SK-N-SH treated with all-trans-retinoic acid at 6 μM for 48 hours (cell line): ENCODE measurements around the gene AFAP1.

Source experiments
- BACH2 ChIP-seq: fragments of 250-450 bp; sonication (Bioruptor Pico); IDR thresholded peaks from 2 replicates; pipeline ENCODE4 v1.9.0; 2021; ENCODE audit warnings: mild to moderate bottlenecking, borderline replicate concordance
- CSDC2 ChIP-seq: fragments of 250-450 bp; sonication (Bioruptor Pico); IDR thresholded peaks from 2 replicates; pipeline ENCODE4 v1.5.0; 2020; ENCODE audit warnings: mild to moderate bottlenecking, moderate library complexity
- SNAI2 ChIP-seq: fragments of 250-450 bp; sonication (Bioruptor Pico); IDR thresholded peaks from 2 replicates; pipeline ENCODE4 v1.5.0; 2020; ENCODE audit warnings: mild to moderate bottlenecking, moderate library complexity
- TCF4 ChIP-seq: fragments of 250-450 bp; sonication (Bioruptor Pico); IDR thresholded peaks from 2 replicates; pipeline ENCODE4 v1.8.0; 2021; ENCODE audit warnings: mild to moderate bottlenecking, moderate library complexity, borderline replicate concordance
- TOX ChIP-seq: fragments of 250-450 bp; sonication (Bioruptor Pico); IDR thresholded peaks from 2 replicates; pipeline ENCODE4 v1.8.0; 2021; ENCODE audit warnings: mild to moderate bottlenecking, moderate library complexity, borderline replicate concordance
- ZC3H10 ChIP-seq: fragments of 250-450 bp; sonication (Bioruptor Pico); IDR thresholded peaks from 2 replicates; pipeline ENCODE4 v1.5.1; 2021; ENCODE audit warnings: mild to moderate bottlenecking, moderate library complexity
- ZFP3 ChIP-seq: fragments of 250-450 bp; sonication (Bioruptor Pico); IDR thresholded peaks from 2 replicates; pipeline ENCODE4 v1.5.0; 2020; ENCODE audit warnings: mild to moderate bottlenecking, moderate library complexity
- ZFP30 ChIP-seq: fragments of 450-650 bp; formaldehyde crosslinking; IDR thresholded peaks from 2 replicates; pipeline ENCODE4 v1.5.0; 2022; ENCODE audit warnings: mild to moderate bottlenecking, moderate library complexity
- ZNF565 ChIP-seq: fragments of 450-650 bp; formaldehyde crosslinking; conservative IDR thresholded peaks from 2 replicates; pipeline ENCODE4 v1.5.0; 2020; ENCODE audit warnings: low read depth, mild to moderate bottlenecking, moderate library complexity
- ZNF8 ChIP-seq: fragments of 450-650 bp; formaldehyde crosslinking; IDR thresholded peaks from 2 replicates; pipeline ENCODE4 v1.5.0; 2020; ENCODE audit warnings: mild to moderate bottlenecking, moderate library complexity
- TF ChIP-seq, protein P1 (sequence below): fragments of 250-450 bp; sonication (Bioruptor Pico); IDR thresholded peaks from 2 replicates; pipeline ENCODE4 v1.5.1; 2021; ENCODE audit warnings: mild to moderate bottlenecking, moderate library complexity
- TF ChIP-seq, protein P2 (sequence below): fragments of 250-450 bp; sonication (Bioruptor Pico); IDR thresholded peaks from 2 replicates; pipeline ENCODE4 v1.5.0; 2020; ENCODE audit warnings: mild to moderate bottlenecking, moderate library complexity
- TF ChIP-seq, protein P3 (sequence below): fragments of 250-450 bp; sonication (Bioruptor Pico); IDR thresholded peaks from 2 replicates; pipeline ENCODE4 v1.8.0; 2021; ENCODE audit warnings: low read depth, mild to moderate bottlenecking, moderate library complexity, borderline replicate concordance

DNA sequence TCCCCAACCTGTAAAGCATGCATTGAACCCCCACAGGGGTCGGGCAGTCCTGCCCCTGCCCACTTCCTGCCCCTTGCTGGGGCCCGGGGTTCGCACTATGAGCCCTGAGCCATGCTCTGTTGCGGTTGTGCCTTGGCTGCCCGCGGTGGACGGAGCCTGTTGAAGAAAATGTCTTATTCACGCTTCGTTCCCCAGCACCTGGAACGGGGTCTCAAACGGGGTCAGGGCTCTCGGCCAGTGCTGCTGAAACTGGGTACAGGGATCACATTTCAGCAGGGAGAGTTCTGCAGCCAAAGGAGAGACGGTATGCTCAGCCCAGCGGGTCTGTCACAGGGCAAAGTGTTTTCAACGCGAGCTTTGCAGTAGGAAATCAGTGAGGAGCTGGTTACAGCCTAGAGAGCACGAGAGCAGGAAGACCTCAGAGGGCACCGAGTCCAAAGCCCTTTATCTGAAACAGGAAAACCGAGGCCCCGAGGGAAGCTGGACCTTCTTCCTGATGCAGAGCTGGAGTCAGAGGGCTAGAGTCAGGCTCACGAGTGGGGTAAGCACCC is 46.3 kb upstream of the AFAP1 start:
- TF ChIP-seq, protein P1, sequence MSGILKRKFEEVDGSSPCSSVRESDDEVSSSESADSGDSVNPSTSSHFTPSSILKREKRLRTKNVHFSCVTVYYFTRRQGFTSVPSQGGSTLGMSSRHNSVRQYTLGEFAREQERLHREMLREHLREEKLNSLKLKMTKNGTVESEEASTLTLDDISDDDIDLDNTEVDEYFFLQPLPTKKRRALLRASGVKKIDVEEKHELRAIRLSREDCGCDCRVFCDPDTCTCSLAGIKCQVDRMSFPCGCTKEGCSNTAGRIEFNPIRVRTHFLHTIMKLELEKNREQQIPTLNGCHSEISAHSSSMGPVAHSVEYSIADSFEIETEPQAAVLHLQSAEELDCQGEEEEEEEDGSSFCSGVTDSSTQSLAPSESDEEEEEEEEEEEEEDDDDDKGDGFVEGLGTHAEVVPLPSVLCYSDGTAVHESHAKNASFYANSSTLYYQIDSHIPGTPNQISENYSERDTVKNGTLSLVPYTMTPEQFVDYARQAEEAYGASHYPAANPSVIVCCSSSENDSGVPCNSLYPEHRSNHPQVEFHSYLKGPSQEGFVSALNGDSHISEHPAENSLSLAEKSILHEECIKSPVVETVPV (CRISPR knock-in tag), result no peak
- no peak for TF ChIP-seq CSDC2 (CRISPR knock-in tag)
- TF ChIP-seq ZFP30 (CRISPR knock-in tag), result no peak
- no peak for TF ChIP-seq ZC3H10 (CRISPR knock-in tag)
- no peak for TF ChIP-seq ZNF8 (CRISPR knock-in tag)
- TF ChIP-seq, protein P2, sequence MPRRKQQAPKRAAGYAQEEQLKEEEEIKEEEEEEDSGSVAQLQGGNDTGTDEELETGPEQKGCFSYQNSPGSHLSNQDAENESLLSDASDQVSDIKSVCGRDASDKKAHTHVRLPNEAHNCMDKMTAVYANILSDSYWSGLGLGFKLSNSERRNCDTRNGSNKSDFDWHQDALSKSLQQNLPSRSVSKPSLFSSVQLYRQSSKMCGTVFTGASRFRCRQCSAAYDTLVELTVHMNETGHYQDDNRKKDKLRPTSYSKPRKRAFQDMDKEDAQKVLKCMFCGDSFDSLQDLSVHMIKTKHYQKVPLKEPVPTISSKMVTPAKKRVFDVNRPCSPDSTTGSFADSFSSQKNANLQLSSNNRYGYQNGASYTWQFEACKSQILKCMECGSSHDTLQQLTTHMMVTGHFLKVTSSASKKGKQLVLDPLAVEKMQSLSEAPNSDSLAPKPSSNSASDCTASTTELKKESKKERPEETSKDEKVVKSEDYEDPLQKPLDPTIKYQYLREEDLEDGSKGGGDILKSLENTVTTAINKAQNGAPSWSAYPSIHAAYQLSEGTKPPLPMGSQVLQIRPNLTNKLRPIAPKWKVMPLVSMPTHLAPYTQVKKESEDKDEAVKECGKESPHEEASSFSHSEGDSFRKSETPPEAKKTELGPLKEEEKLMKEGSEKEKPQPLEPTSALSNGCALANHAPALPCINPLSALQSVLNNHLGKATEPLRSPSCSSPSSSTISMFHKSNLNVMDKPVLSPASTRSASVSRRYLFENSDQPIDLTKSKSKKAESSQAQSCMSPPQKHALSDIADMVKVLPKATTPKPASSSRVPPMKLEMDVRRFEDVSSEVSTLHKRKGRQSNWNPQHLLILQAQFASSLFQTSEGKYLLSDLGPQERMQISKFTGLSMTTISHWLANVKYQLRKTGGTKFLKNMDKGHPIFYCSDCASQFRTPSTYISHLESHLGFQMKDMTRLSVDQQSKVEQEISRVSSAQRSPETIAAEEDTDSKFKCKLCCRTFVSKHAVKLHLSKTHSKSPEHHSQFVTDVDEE, result no peak
- TF ChIP-seq, protein P3, sequence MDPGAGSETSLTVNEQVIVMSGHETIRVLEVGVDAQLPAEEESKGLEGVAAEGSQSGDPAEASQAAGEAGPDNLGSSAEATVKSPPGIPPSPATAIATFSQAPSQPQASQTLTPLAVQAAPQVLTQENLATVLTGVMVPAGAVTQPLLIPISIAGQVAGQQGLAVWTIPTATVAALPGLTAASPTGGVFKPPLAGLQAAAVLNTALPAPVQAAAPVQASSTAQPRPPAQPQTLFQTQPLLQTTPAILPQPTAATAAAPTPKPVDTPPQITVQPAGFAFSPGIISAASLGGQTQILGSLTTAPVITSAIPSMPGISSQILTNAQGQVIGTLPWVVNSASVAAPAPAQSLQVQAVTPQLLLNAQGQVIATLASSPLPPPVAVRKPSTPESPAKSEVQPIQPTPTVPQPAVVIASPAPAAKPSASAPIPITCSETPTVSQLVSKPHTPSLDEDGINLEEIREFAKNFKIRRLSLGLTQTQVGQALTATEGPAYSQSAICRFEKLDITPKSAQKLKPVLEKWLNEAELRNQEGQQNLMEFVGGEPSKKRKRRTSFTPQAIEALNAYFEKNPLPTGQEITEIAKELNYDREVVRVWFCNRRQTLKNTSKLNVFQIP, result no peak
- no peak for TF ChIP-seq BACH2 (CRISPR knock-in tag)
- TF ChIP-seq ZFP3 (CRISPR knock-in tag), result no peak
- no peak for TF ChIP-seq TCF4 (CRISPR knock-in tag)
- TF ChIP-seq SNAI2 (CRISPR knock-in tag), result no peak
- no peak for TF ChIP-seq ZNF565
- no peak for TF ChIP-seq TOX (CRISPR knock-in tag)
